HG03469 (cell line): ENCODE results near the gene FMN1.

Experiments
- ATAC-seq: cut with Tn5 transposase; IDR thresholded peaks from one replicate; pipeline ENCODE4 v1.9.1; 2021; ENCODE audit warnings: mild to moderate bottlenecking, moderate library complexity, moderate number of reproducible peaks; ENCODE audit not compliant: unreplicated experiment

The FMN1 gene

GRCh38 chr15:33155691-33156420, 38.7 kb downstream of the FMN1 start:
- no peak for ATAC-seq

- no peak for ATAC-seq
These were observed 40.0 kb downstream of the FMN1 start for GRCh38 chr15:33154351-33155166.

GRCh38 chr15:33153548-33153947, 41.0 kb downstream of the FMN1 start:
- no peak for ATAC-seq

- ATAC-seq = no peak
These were observed 41.9 kb downstream of the FMN1 start for GRCh38 chr15:33152502-33153109.

GRCh38 chr15:33150971-33151370, 43.5 kb downstream of the FMN1 start:
- no peak for ATAC-seq

- ATAC-seq = no peak
These were observed 44.0 kb downstream of the FMN1 start for GRCh38 chr15:33150431-33150941.

- ATAC-seq = no peak
These were observed 44.6 kb downstream of the FMN1 start for GRCh38 chr15:33149919-33150318.

- ATAC-seq = no peak
These were observed 46.3 kb downstream of the FMN1 start for GRCh38 chr15:33148129-33148751.

GRCh38 chr15:33146051-33146450, 48.5 kb downstream of the FMN1 start:
- ATAC-seq = no peak

- ATAC-seq = no peak
These were observed 49.1 kb downstream of the FMN1 start for GRCh38 chr15:33145447-33145846.

GRCh38 chr15:33142708-33143107, 51.8 kb downstream of the FMN1 start:
- ATAC-seq = no peak

- ATAC-seq = no peak
These were observed 56.5 kb downstream of the FMN1 start for GRCh38 chr15:33138000-33138399.

- no peak for ATAC-seq
These were observed 57.4 kb downstream of the FMN1 start for GRCh38 chr15:33137101-33137500.

GRCh38 chr15:33136353-33136752, 58.2 kb downstream of the FMN1 start:
- ATAC-seq = no peak

- ATAC-seq = no peak
These were observed 59.1 kb downstream of the FMN1 start for GRCh38 chr15:33135355-33135781.

- no peak for ATAC-seq
These were observed 61.7 kb downstream of the FMN1 start for GRCh38 chr15:33132722-33133345.

- no peak for ATAC-seq
These were observed 62.3 kb downstream of the FMN1 start for GRCh38 chr15:33132233-33132580.

- ATAC-seq = no peak
These were observed 62.8 kb downstream of the FMN1 start for GRCh38 chr15:33131552-33132232.

- ATAC-seq = no peak
These were observed 67.8 kb downstream of the FMN1 start for GRCh38 chr15:33126559-33127290.
